Epithelial cell of proximal tubule (primary cell): ENCODE measurements around the gene IFT43. TPM values are rescaled to one million over a fixed set of nuclear protein-coding genes. Genes with fewer than 3 reads are reported as not detected.

ENCODE experiments used
- DNase-seq: peaks from one replicate; pipeline ENCODE4 v3.0.0-alpha.2; 2011; ENCODE audit warnings: low read depth
- H3K4me3 ChIP-seq: 2 replicates; pipeline ENCODE4 v1.5.1; 2011; ENCODE audit warnings: low read depth, mild to moderate bottlenecking, low read length
- total RNA-seq: library from RNA; depleted of rRNA; stranded (reverse); fragments of >200 nt; gene quantifications from 2 replicates; pipeline ENCODE4 v1.2.3, GENCODE V29; 2015
- TF ChIP-seq, protein P1 (sequence below): conservative IDR thresholded peaks from 2 replicates; pipeline ENCODE4 v1.5.1; 2012; ENCODE audit warnings: low read depth, mild to moderate bottlenecking, low read length

Gene IFT43
- total RNA-seq, 1 donor from 2014 or later, result 28.3 TPM

- H3K4me3 ChIP-seq, result no peak overlapping the region
- DNase-seq, result no peak
- TF ChIP-seq, protein P1, sequence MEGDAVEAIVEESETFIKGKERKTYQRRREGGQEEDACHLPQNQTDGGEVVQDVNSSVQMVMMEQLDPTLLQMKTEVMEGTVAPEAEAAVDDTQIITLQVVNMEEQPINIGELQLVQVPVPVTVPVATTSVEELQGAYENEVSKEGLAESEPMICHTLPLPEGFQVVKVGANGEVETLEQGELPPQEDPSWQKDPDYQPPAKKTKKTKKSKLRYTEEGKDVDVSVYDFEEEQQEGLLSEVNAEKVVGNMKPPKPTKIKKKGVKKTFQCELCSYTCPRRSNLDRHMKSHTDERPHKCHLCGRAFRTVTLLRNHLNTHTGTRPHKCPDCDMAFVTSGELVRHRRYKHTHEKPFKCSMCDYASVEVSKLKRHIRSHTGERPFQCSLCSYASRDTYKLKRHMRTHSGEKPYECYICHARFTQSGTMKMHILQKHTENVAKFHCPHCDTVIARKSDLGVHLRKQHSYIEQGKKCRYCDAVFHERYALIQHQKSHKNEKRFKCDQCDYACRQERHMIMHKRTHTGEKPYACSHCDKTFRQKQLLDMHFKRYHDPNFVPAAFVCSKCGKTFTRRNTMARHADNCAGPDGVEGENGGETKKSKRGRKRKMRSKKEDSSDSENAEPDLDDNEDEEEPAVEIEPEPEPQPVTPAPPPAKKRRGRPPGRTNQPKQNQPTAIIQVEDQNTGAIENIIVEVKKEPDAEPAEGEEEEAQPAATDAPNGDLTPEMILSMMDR, result no peak
Measured at GRCh38 chr14:75959031-75959430, 26.5 kb upstream of the IFT43 start.

DNA sequence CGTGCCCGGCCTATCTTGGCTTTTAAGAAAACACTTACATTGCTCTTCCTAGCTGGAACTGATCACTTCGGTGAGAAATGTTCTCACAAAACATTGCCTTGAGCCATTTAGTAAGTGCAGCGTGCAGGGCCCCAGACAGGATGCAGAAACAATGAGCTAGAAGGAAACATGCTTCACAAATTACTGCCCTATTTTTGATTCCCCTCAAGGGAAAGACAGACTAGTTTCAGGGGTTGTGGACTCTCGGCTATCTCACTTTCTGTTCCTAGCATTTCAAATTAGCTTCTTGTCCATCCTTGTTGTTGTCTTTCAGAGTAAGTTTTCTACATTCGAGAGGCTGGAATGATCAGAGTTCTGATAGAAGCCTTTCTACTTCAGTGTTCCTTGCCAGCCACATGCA is 25.3 kb upstream of the IFT43 start:
- TF ChIP-seq, protein P1, result no peak
- DNase-seq, result no peak
- H3K4me3 ChIP-seq, result no peak overlapping the region

- H3K4me3 ChIP-seq, result no peak overlapping the region
- DNase-seq, result no peak
- TF ChIP-seq, protein P1, result no peak
Measured at GRCh38 chr14:75961662-75962061, 23.9 kb upstream of the IFT43 start.

- TF ChIP-seq, protein P1, result no peak
- DNase-seq, result no peak
- no peak overlapping the region for H3K4me3 ChIP-seq
Measured at GRCh38 chr14:75967866-75968265, 17.7 kb upstream of the IFT43 start.

DNA sequence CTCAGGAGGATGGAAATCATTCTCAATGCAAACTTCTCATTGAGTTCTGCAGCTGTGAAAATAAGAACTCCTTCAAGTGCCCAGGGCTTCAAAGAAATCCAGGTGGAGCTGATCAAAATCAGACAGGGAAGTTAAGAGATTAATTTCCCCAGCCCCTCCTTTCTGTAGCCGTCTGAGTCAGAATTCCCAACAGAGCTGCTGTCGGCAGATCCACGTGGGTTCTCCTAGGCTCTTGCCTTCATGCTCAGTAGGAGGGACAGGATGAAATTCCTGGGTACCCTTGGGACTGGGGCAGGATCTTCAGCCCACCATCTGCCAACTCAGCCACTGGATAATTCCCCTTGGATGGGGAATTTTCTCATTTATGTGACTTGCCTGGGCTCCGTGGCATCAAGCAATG is 17.1 kb upstream of the IFT43 start:
- TF ChIP-seq, protein P1, result no peak
- no peak overlapping the region for H3K4me3 ChIP-seq
- DNase-seq, result no peak

DNA sequence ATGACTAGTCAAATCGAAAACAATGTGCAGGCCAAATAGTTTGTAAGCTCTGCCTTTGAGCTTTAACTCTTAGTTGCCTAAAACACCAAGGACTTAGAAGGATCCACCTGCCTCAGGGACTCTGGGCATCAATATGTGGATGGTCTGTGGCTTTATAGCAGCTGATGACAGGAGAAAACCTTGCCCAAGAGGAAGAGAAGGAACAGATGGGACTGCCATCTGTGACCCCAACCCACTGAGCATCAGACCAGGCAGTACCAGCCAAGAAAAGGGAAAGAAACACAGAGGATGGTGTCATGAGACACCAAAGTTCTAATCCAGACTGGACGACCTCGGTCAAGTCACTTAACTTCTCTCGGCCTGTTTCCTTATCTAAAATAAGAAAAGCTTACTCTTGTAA is 16.4 kb upstream of the IFT43 start:
- no peak for DNase-seq
- H3K4me3 ChIP-seq, result no peak overlapping the region

DNA sequence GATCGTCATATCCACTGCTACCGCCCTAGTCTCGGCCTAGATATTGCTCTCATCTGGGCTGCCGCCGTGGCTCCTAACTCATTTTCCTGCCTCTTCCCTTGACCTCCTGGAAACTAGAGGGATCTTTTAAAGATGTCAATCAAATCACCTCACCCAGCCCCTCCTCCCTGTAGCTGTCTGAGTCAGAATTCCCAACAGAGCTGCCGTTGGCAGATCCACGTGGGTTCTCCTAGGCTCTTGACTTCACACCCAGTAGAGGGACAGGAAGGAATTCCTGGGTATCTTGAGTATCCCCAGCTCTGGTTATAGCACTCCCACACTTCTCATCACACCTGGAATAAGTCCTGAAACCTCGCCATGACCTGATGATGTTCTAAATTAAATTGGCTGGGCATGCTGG is 15.7 kb upstream of the IFT43 start:
- no peak overlapping the region for H3K4me3 ChIP-seq
- no peak for DNase-seq
- TF ChIP-seq, protein P1, result no peak

More for the DNA sequence above, 16.4 kb upstream of the IFT43 start:
- TF ChIP-seq, protein P1, result no peak
